Ovary (tissue), 3 donors: ENCODE data around the gene RASA3.

Source experiments
- POLR2A ChIP-seq: fragments of 450-650 bp; IDR thresholded peaks from one replicate; pipeline ENCODE4 v1.6.1; 2017; ENCODE audit warnings: antibody characterized with exemption, mild to moderate bottlenecking, moderate library complexity
- TF ChIP-seq, protein P1 (sequence below), 3 donors: fragments of 450-650 bp in 2 of 3; fragments of 200-600 bp in 1 of 3; IDR thresholded peaks; one replicate each; pipeline versions ENCODE4 v1.5.1 to v1.8.0; 2016 to 2022; ENCODE audit warnings: antibody characterized with exemption in 3 of 3, mild to moderate bottlenecking in 1 of 3
- donor health status: DM: no; HTN: no; CAD: no.

DNA sequence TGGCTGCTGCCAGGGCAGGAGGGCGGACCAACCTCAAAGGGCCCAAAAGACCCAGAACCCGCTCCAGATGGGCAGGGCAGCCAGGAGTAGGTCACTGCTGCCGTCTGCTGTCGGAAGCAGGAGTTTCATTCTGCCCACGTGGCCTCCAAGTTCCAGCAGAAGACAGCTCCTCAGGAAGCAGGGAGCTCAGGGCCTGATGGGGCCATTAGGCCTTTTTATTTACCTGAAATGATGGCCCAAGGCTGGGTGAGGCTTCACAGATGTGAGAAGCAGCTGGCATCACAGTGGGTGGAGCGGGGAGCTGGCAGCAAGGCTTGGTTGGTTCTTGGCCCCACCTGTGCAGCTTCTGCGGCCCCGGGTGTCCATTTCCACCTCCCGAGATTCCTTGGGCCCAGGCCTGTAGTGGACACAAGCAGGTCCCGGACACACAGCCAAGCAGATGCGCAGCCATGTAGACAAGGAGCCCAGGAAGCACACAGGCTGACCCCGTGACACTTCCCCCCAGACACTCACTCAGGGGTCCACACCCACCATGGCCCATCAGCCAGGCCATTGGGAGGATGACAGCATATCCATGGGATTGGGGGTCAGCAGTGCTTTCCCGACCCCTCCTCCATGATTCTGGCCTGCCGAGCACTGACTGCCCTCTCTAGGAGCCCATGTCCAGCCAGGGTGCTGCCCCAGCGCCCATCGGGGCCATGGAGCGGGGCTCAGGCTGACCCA, 185.0 kb downstream of the RASA3 start:
- TF ChIP-seq, protein P1, sequence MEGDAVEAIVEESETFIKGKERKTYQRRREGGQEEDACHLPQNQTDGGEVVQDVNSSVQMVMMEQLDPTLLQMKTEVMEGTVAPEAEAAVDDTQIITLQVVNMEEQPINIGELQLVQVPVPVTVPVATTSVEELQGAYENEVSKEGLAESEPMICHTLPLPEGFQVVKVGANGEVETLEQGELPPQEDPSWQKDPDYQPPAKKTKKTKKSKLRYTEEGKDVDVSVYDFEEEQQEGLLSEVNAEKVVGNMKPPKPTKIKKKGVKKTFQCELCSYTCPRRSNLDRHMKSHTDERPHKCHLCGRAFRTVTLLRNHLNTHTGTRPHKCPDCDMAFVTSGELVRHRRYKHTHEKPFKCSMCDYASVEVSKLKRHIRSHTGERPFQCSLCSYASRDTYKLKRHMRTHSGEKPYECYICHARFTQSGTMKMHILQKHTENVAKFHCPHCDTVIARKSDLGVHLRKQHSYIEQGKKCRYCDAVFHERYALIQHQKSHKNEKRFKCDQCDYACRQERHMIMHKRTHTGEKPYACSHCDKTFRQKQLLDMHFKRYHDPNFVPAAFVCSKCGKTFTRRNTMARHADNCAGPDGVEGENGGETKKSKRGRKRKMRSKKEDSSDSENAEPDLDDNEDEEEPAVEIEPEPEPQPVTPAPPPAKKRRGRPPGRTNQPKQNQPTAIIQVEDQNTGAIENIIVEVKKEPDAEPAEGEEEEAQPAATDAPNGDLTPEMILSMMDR (IDR thresholded peaks at IDR 0.05), result peak in 2 of 3 donors; percentile 75 to 80
- TF ChIP-seq POLR2A, result no peak
